HepG2 (cell line): ENCODE measurements around the gene NMRAL1. TPM values are rescaled to one million over a fixed set of nuclear protein-coding genes. Genes with fewer than 3 reads are reported as not detected.
A peak's percentile ranks its signal among the peaks of the same experiment; 100 is the strongest.

Experiments
- ARNTL ChIP-seq: sonication (generic); formaldehyde crosslinking; IDR thresholded peaks from 2 replicates; pipeline ENCODE4 v1.4.0; 2020; ENCODE audit warnings: mild to moderate bottlenecking, missing genetic modification reagents
- E2F1 ChIP-seq: sonication (generic); formaldehyde crosslinking; IDR thresholded peaks from 2 replicates; pipeline ENCODE4 v1.5.0; 2020; ENCODE audit warnings: missing genetic modification reagents
- GATA4 ChIP-seq: sonication (generic); IDR thresholded peaks from 2 replicates; pipeline ENCODE4 v1.6.1; 2016; ENCODE audit warnings: antibody characterized with exemption, low read depth, borderline replicate concordance
- HNRNPH1 ChIP-seq: fragments of 200-400 bp; formaldehyde crosslinking; optimal IDR thresholded peaks from 2 replicates; pipeline ENCODE3; 2017; ENCODE audit warnings: mild to moderate bottlenecking, low read depth, low read length
- KLF15 ChIP-seq: sonication (generic); formaldehyde crosslinking; IDR thresholded peaks from 2 replicates; pipeline ENCODE4 v1.8.1; 2023; ENCODE audit warnings: borderline replicate concordance, mild to moderate bottlenecking, inconsistent platforms, missing genetic modification reagents, mixed read lengths
- MAFF ChIP-seq: IDR thresholded peaks from 2 replicates; pipeline ENCODE4 v1.6.1; 2011; ENCODE audit warnings: low read depth, low read length, improper control_type of control experiment
- PITX1 ChIP-seq: sonication (generic); formaldehyde crosslinking; IDR thresholded peaks from 2 replicates; pipeline ENCODE4 v1.5.1; 2020; ENCODE audit warnings: mild to moderate bottlenecking, missing genetic modification reagents
- PRDM15 ChIP-seq: sonication (generic); formaldehyde crosslinking; IDR thresholded peaks from 2 replicates; pipeline ENCODE4 v1.4.0; 2020; ENCODE audit warnings: missing genetic modification reagents
- RBM22 ChIP-seq: fragments of 200-400 bp; formaldehyde crosslinking; optimal IDR thresholded peaks from 2 replicates; pipeline ENCODE3; 2017; ENCODE audit warnings: mild to moderate bottlenecking, low read length, moderate library complexity
- SIX1 ChIP-seq: sonication (generic); formaldehyde crosslinking; IDR thresholded peaks from 2 replicates; pipeline ENCODE4 v1.4.0; 2020; ENCODE audit warnings: missing genetic modification reagents, borderline replicate concordance
- TARDBP ChIP-seq: sonication (generic); formaldehyde crosslinking; IDR thresholded peaks from 2 replicates; pipeline ENCODE4 v1.8.0; 2022; ENCODE audit warnings: mild to moderate bottlenecking, missing genetic modification reagents
- TCF7L2 ChIP-seq: IDR thresholded peaks from 2 replicates; pipeline ENCODE4 v1.6.1; 2011; ENCODE audit warnings: mild to moderate bottlenecking, low read depth, low read length, moderate library complexity
- TFDP1 ChIP-seq: IDR thresholded peaks from 2 replicates; pipeline ENCODE4 v1.6.1; 2016; ENCODE audit warnings: missing compliant biosample characterization, missing genetic modification reagents, borderline replicate concordance
- YEATS2 ChIP-seq: sonication (generic); formaldehyde crosslinking; IDR thresholded peaks from 2 replicates; pipeline ENCODE4 v1.4.0; 2020; ENCODE audit warnings: missing genetic modification reagents, borderline replicate concordance
- ZBTB46 ChIP-seq: sonication (generic); formaldehyde crosslinking; IDR thresholded peaks from 2 replicates; pipeline ENCODE4 v1.4.0; 2020; ENCODE audit warnings: mild to moderate bottlenecking, missing genetic modification reagents, borderline replicate concordance
- ZNF207 ChIP-seq: fragments of 450-650 bp; IDR thresholded peaks from 2 replicates; pipeline ENCODE4 v1.6.1; 2016; ENCODE audit warnings: antibody characterized with exemption, borderline replicate concordance
- ZNF275 ChIP-seq: sonication (generic); formaldehyde crosslinking; IDR thresholded peaks from 2 replicates; pipeline ENCODE4 v1.8.0; 2022; ENCODE audit warnings: missing genetic modification reagents, mild to moderate bottlenecking, inconsistent platforms, borderline replicate concordance
- ZNF547 ChIP-seq: sonication (generic); formaldehyde crosslinking; IDR thresholded peaks from 2 replicates; pipeline ENCODE4 v1.5.1; 2020; ENCODE audit warnings: mild to moderate bottlenecking, missing genetic modification reagents
- ZNF781 ChIP-seq: sonication (generic); formaldehyde crosslinking; IDR thresholded peaks from 2 replicates; pipeline ENCODE4 v1.5.1; 2020; ENCODE audit warnings: borderline replicate concordance, mild to moderate bottlenecking, missing genetic modification reagents; ENCODE audit errors: not compliant biosample characterization
- polyA plus RNA-seq, 8 experiments: library from polyadenylated mRNA; depleted of rRNA in 3 of 8; stranded (reverse) in 7 of 8; unstranded in 1 of 8; fragments of >200 nt; fragmentation: Illumina TruSeq in 4 of 8; extraction: Trizol in 4 of 8; gene quantifications; 2 replicates each; pipeline versions ENCODE4 v1.2.1 to v1.2.3, GENCODE V29; 2011 to 2016; ENCODE audit warnings: low read depth in 4 of 8, missing spikeins in 1 of 8, mixed read lengths in 1 of 8; ENCODE audit not compliant: insufficient read depth in 1 of 8
- total RNA-seq, 5 experiments: library from RNA; depleted of rRNA; stranded (reverse); fragments of >200 nt; fragmentation: Illumina TruSeq; extraction: Trizol; gene quantifications; 2 replicates each; pipeline ENCODE4 v1.2.3, GENCODE V29; 2016; ENCODE audit warnings: low read depth in 1 of 5

The NMRAL1 gene
- total and polyA plus RNA-seq, 2 of the 13 experiments (the other 11 are each of a cell fraction or from before 2014, with no cell fraction given) = 30.8 to 33.1 TPM

DNA sequence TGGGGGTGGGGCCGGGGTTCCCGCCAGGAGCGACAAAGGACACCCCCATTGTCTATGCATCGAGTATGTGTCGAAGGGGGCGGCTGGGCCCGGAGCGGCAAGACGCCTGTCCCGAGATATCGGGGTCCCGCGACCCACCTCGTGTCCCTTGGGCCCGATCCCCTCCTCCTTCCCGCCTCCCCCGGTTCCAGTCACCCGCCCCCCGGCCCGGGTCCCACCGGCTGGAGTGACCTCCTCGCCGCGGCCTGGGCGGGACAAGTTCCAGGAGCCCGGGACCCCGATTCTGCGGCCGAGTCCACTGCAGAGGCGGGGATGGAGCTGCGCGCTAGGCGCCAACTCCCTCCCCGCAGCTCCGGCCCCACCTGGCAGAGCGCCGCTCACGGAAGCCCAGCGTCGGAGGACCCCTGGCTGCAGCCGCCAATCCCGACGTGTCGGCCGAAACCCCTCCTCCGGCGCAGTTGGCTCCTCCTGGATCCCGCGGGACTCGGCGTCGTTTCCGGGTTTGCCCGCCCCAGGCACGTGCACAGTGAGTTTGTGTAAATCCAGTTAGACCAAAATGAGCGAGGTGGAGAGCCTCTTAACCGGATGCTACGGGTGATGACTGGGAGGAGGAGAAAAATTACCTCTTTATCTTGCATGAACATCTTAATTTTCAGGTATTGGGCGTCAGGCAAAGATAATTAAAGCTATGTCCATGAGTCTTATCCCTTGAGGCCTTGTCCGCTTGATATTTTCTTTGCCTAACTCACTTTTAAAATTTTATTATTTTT lies at the start of gene NMRAL1 (continued):
- no peak for TF ChIP-seq ZBTB46 (CRISPR knock-in tag)
- no peak for TF ChIP-seq KLF15 (CRISPR knock-in tag)
- TF ChIP-seq GATA4 = no peak
- no peak for TF ChIP-seq RBM22
- peak; percentile 81; the same call in 1 of the 2 replicates for TF ChIP-seq YEATS2
- no peak for TF ChIP-seq ZNF781
- TF ChIP-seq PITX1 (CRISPR knock-in tag) = peak; percentile 69
- peak; percentile 47; the same call in 1 of the 2 replicates for TF ChIP-seq PRDM15 (CRISPR knock-in tag)
- TF ChIP-seq MAFF = no peak
- TF ChIP-seq ZNF275 = no peak
- peak; percentile 83 for TF ChIP-seq ARNTL (CRISPR knock-in tag)
- TF ChIP-seq TARDBP (CRISPR knock-in tag) = peak; percentile 63; the same call in 1 of the 2 replicates
- TF ChIP-seq HNRNPH1 = no peak
- TF ChIP-seq TCF7L2 = no peak
- no peak for TF ChIP-seq ZNF207
- peak; percentile 34; the same call in 1 of the 2 replicates for TF ChIP-seq E2F1 (CRISPR knock-in tag)
- peak; percentile 45; the same call in 1 of the 2 replicates for TF ChIP-seq ZNF547 (CRISPR knock-in tag)
- peak; percentile 85; the same call in 1 of the 2 replicates for TF ChIP-seq TFDP1
- TF ChIP-seq SIX1 (CRISPR knock-in tag) = no peak
